ENCODE results near the gene TRIP12. TPM values are rescaled to one million over a fixed set of nuclear protein-coding genes. Genes with fewer than 3 reads are reported as not detected.
A peak's percentile ranks its signal among the peaks of the same experiment; 100 is the strongest.

Gene TRIP12
- total RNA-seq, 1 experiment from 2014 or later: 166 TPM

DNA sequence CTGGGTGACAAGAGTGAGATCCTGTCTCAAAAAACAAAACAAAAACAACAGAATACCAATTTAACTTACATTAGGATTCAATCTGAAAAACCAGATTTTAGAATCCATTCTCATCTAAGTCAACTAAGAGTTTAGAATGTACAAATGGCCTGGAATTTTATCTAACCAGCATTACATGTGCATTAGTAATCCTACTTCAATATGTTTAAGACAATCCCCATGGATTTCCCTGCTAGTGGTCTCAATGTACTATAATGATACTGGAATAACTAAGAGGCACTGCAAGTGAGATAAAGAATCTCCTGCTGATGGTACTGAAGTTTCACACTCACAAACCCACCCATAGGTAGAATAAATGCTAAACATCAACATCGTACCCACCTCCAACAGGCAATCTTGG lies 153.6 kb downstream of the TRIP12 start:
- H2BK20ac ChIP-seq (ENCODE audit: low read depth, low read length, poor library complexity, severe bottlenecking): no peak overlapping the region
- H3K4me3 Mint-ChIP-seq: no peak overlapping the region
- no CpG with 5 or more reads among the region's 1 CpG for WGBS (ENCODE audit: extremely low coverage, insufficient read length, low lambda C conversion rate)
- H2AFZ ChIP-seq (ENCODE audit: low read length): no peak overlapping the region
- H4K5ac ChIP-seq (ENCODE audit: insufficient read length, low read depth, low read length): no peak overlapping the region
- no peak overlapping the region for H4K8ac ChIP-seq (replicated peaks; ENCODE audit: insufficient read length, low read depth, low read length)
- no peak overlapping the region for H3K56ac ChIP-seq (ENCODE audit: insufficient read length, low read depth, low read length)
- H3K27me3 ChIP-seq (ENCODE audit: insufficient read depth, low read length): no peaks in the 10 kb centered on the region
- H3K79me2 ChIP-seq (ENCODE audit: insufficient read depth, low read length): no peaks in the 10 kb centered on the region
- H3K9me3 ChIP-seq (ENCODE audit: control insufficient read depth, low read depth, low read length): no peaks in the 10 kb centered on the region
- no peaks in the 10 kb centered on the region for H3K4me1 ChIP-seq (ENCODE audit: insufficient read depth, low read length)
- H3K27ac Mint-ChIP-seq: peak overlapping the region in 1 of 3 experiments; percentile 48; a peak in 2 of 7 replicates
- no peak overlapping the region for H3K9ac ChIP-seq (ENCODE audit: extremely low read depth, insufficient read length, low read length)
- no peak overlapping the region for H3K18ac ChIP-seq (ENCODE audit: insufficient read length, low read depth, low read length)
- TF ChIP-seq, protein P1, sequence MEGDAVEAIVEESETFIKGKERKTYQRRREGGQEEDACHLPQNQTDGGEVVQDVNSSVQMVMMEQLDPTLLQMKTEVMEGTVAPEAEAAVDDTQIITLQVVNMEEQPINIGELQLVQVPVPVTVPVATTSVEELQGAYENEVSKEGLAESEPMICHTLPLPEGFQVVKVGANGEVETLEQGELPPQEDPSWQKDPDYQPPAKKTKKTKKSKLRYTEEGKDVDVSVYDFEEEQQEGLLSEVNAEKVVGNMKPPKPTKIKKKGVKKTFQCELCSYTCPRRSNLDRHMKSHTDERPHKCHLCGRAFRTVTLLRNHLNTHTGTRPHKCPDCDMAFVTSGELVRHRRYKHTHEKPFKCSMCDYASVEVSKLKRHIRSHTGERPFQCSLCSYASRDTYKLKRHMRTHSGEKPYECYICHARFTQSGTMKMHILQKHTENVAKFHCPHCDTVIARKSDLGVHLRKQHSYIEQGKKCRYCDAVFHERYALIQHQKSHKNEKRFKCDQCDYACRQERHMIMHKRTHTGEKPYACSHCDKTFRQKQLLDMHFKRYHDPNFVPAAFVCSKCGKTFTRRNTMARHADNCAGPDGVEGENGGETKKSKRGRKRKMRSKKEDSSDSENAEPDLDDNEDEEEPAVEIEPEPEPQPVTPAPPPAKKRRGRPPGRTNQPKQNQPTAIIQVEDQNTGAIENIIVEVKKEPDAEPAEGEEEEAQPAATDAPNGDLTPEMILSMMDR (conservative IDR thresholded peaks at IDR 0.05): no peak
- no peak overlapping the region for H2BK120ac ChIP-seq (ENCODE audit: low read depth, low read length, poor library complexity, severe bottlenecking)
- no peaks in the 10 kb centered on the region for H3K23me2 ChIP-seq (ENCODE audit: insufficient read length, low read depth, low read length, poor library complexity, severe bottlenecking)
- H3K79me1 ChIP-seq (ENCODE audit: insufficient read depth, low read depth, low read length, poor library complexity, severe bottlenecking): no peaks in the 10 kb centered on the region
- no peak overlapping the region for H2AK5ac ChIP-seq (ENCODE audit: insufficient read length, low read length)
- H3K4ac ChIP-seq (ENCODE audit: low read depth, low read length): no peak overlapping the region
- H3K23ac ChIP-seq (ENCODE audit: insufficient read length, low read depth, low read length): no peak overlapping the region
- H2BK12ac ChIP-seq (ENCODE audit: insufficient read length, low read depth, low read length): no peak overlapping the region
- H2BK5ac ChIP-seq (ENCODE audit: insufficient read length, low read length): no peak overlapping the region
- no peak for DNase-seq
- H4K20me1 ChIP-seq (ENCODE audit: control insufficient read depth, insufficient read depth, insufficient read length): no peaks in the 10 kb centered on the region
- H3K4me2 ChIP-seq (ENCODE audit: insufficient read depth, insufficient read length, low read length): no peak overlapping the region
- no peaks in the 10 kb centered on the region for H3K9me3 Mint-ChIP-seq
- no peak overlapping the region for H3K27ac ChIP-seq (ENCODE audit: insufficient read length, low read depth, low read length)
- H2BK15ac ChIP-seq (ENCODE audit: low read depth, low read length): no peak overlapping the region
- H3K14ac ChIP-seq (ENCODE audit: insufficient read depth, low read length): no peak overlapping the region
- H3K36me3 Mint-ChIP-seq (ENCODE audit: insufficient read depth in 1 of 3, low read depth in 3 of 3): peaks cover 32 to 83% (median 62%) of the 10 kb centered on the region in 3 experiments
- H3K27me3 Mint-ChIP-seq (ENCODE audit: low read depth): no peaks in the 10 kb centered on the region
- no peak overlapping the region for H4K91ac ChIP-seq (ENCODE audit: insufficient read length, low read depth, low read length)
- no peak overlapping the region for H3T11ph ChIP-seq (ENCODE audit: low read length)
- H3K4me1 Mint-ChIP-seq: peaks cover 5 to 18% of the 10 kb centered on the region in 2 experiments

All from H9 (cell line).